Mesenteric fat pad (tissue), 1 donor: ENCODE results near the gene EVC. TPM values are rescaled to one million over a fixed set of nuclear protein-coding genes. Genes with fewer than 3 reads are reported as not detected.

ENCODE experiments used
- DNase-seq: peaks from one replicate; pipeline ENCODE4 v3.0.0-alpha.2; 2020; ENCODE audit warnings: low spot score
- total RNA-seq: library from RNA; stranded (reverse); fragmentation: NEBNext Ultra II Directional; extraction: Animal tissue kit (Norgen Biotek cat#: 25700); gene quantifications from one replicate; pipeline ENCODE4 v1.2.1, GENCODE V29; 2021
- donor health status: DM: yes; HTN: yes; CAD: no.

The EVC gene
- total RNA-seq, 1 donor from 2014 or later: 16.6 TPM

GRCh38 chr4:5784021-5784420 is 73.0 kb downstream of the EVC start:
- DNase-seq: peak; percentile 28

- peak; percentile 57 for DNase-seq
Measured at GRCh38 chr4:5784960-5785611, 74.1 kb downstream of the EVC start.

GRCh38 chr4:5785806-5786680 is 75.0 kb downstream of the EVC start:
- DNase-seq: peak; percentile 26

GRCh38 chr4:5787311-5787710 is 76.3 kb downstream of the EVC start:
- no peak for DNase-seq

GRCh38 chr4:5788144-5788543 is 77.1 kb downstream of the EVC start:
- peak; percentile 41 for DNase-seq

- DNase-seq: peak; percentile 20
Measured at GRCh38 chr4:5789141-5789540, 78.1 kb downstream of the EVC start.

GRCh38 chr4:5790546-5790857 is 79.5 kb downstream of the EVC start:
- no peak for DNase-seq

- DNase-seq: peak; percentile 79
Measured at GRCh38 chr4:5791654-5792053, 80.7 kb downstream of the EVC start.

- peak; percentile 79 for DNase-seq
Measured at GRCh38 chr4:5793514-5793913, 82.5 kb downstream of the EVC start.

GRCh38 chr4:5795580-5795979 is 84.6 kb downstream of the EVC start:
- no peak for DNase-seq

GRCh38 chr4:5796976-5797375 is 86.0 kb downstream of the EVC start:
- peak; percentile 88 for DNase-seq

GRCh38 chr4:5797866-5798265 is 86.9 kb downstream of the EVC start:
- peak; percentile 53 for DNase-seq

- peak; percentile 79 for DNase-seq
Measured at GRCh38 chr4:5798462-5798861, 87.5 kb downstream of the EVC start.

- peak; percentile 39 for DNase-seq
Measured at GRCh38 chr4:5798946-5799345, 87.9 kb downstream of the EVC start.

GRCh38 chr4:5799406-5799805 is 88.4 kb downstream of the EVC start:
- DNase-seq: peak; percentile 87

GRCh38 chr4:5800496-5800895 is 89.5 kb downstream of the EVC start:
- DNase-seq: peak; percentile 67

- DNase-seq: peak; percentile 68
Measured at GRCh38 chr4:5801696-5802095, 90.7 kb downstream of the EVC start.

- no peak for DNase-seq
Measured at GRCh38 chr4:5802565-5802964, 91.6 kb downstream of the EVC start.

GRCh38 chr4:5804656-5805055 is 93.7 kb downstream of the EVC start:
- DNase-seq: no peak

GRCh38 chr4:5805270-5805669 is 94.3 kb downstream of the EVC start:
- no peak for DNase-seq

- DNase-seq: peak; percentile 76
Measured at GRCh38 chr4:5808081-5808741, 97.2 kb downstream of the EVC start.

- DNase-seq: peak; percentile 72
Measured at GRCh38 chr4:5809216-5809776, 98.3 kb downstream of the EVC start.
